Erythroblast (primary cell): Measurements from ENCODE around the gene ACTN3.

Experiments
- GATA1 ChIP-seq: IDR thresholded peaks from 2 replicates; pipeline ENCODE4 v1.6.1; 2011; ENCODE audit warnings: low read depth, mild to moderate bottlenecking, control low read depth, low read length, moderate library complexity
- POLR2A ChIP-seq: IDR thresholded peaks from 2 replicates; pipeline ENCODE4 v1.6.1; 2011; ENCODE audit warnings: mild to moderate bottlenecking, low read length

GRCh38 chr11:66559142-66559865 is 12.6 kb downstream of the ACTN3 start:
- TF ChIP-seq POLR2A: no peak
- TF ChIP-seq GATA1: no peak
